Mucosa of descending colon (tissue), 3 donors: ENCODE measurements around the gene HTT-AS. TPM values are rescaled to one million over a fixed set of nuclear protein-coding genes. Genes with fewer than 3 reads are reported as not detected.

ENCODE experiments used
- ATAC-seq: fragments of 200-7000 bp; cut with Tn5 transposase; one replicate; pipeline ENCODE4 v1.9.1; 2020; ENCODE audit warnings: mild to moderate bottlenecking, moderate library complexity
- DNase-seq, 3 donors: peaks; one replicate each; pipeline ENCODE4 v3.0.0-alpha.2; 2020
- H3K36me3 ChIP-seq: fragments of 200-600 bp; one replicate; pipeline ENCODE4 v1.8.0; 2021; ENCODE audit warnings: low read depth, mild to moderate bottlenecking
- H3K4me1 ChIP-seq: fragments of 200-600 bp; one replicate; pipeline ENCODE4 v1.8.0; 2021; ENCODE audit warnings: low read depth, mild to moderate bottlenecking
- H3K4me3 ChIP-seq: fragments of 200-600 bp; one replicate; pipeline ENCODE4 v1.8.0; 2021; ENCODE audit warnings: mild to moderate bottlenecking
- H3K9me3 ChIP-seq: fragments of 200-600 bp; one replicate; pipeline ENCODE4 v1.8.0; 2021; ENCODE audit warnings: mild to moderate bottlenecking
- CTCF ChIP-seq: fragments of 200-600 bp; IDR thresholded peaks from one replicate; pipeline ENCODE4 v1.8.0; 2022; ENCODE audit warnings: antibody characterized with exemption, mild to moderate bottlenecking
- intact Hi-C, 2 donors: fragments of 100-400 bp; cut with DNase I in 1 of 2; cut with micrococcal nuclease in 1 of 2; formaldehyde crosslinking; loops; one replicate each; pipeline versions ENCODE4 v1.11.0 to v1.11.1; 2022; cut with DNase I, micrococcal nuclease
- total RNA-seq, 3 donors: library from RNA; stranded (reverse); fragmentation: NEBNext Ultra II Directional in 2 of 3; extraction: Animal tissue kit (Norgen Biotek cat#: 25700) in 2 of 3; gene quantifications; one replicate each; pipeline versions ENCODE4 v1.2.1 to v1.2.4, GENCODE V29; 2021 to 2023
- donor health status: DM: no; HTN: no; CAD: no; lungs with moderate emphysema.
- donor health status: DM: no; HTN: no; CAD: no.
- donor health status: DM: no; HTN: yes; CAD: no.

HTT-AS gene
- total RNA-seq, 3 donors from 2014 or later, result not detected

DNA sequence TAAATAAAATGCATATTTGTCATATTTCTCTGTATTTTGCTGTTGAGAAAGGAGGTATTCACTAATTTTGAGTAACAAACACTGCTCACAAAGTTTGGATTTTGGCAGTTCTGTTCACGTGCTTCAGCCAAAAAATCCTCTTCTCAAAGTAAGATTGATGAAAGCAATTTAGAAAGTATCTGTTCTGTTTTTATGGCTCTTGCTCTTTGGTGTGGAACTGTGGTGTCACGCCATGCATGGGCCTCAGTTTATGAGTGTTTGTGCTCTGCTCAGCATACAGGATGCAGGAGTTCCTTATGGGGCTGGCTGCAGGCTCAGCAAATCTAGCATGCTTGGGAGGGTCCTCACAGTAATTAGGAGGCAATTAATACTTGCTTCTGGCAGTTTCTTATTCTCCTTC is 3.5 kb upstream of the HTT-AS start:
- no peaks in the 10 kb centered on the region for H3K36me3 ChIP-seq
- DNase-seq (peak in 1 of 3 donors; percentile 20), ATAC-seq (no peak)
- TF ChIP-seq CTCF, result no peak
- no peak overlapping the region for H3K4me3 ChIP-seq
- H3K9me3 ChIP-seq, result no peaks in the 10 kb centered on the region
- intact Hi-C loops, result no loop called here
- peaks cover 17% of the 10 kb centered on the region for H3K4me1 ChIP-seq

- intact Hi-C loops, result no loop called here
Observed at GRCh38 chr4:3075652-3075981, 1.3 kb upstream of the HTT-AS start.

GRCh38 chr4:3074846-3075651 is 711 bp upstream of the HTT-AS start:
- H3K36me3 ChIP-seq, result no peaks in the 10 kb centered on the region
- TF ChIP-seq CTCF, result no peak
- H3K4me3 ChIP-seq, result peak overlapping the region; percentile 67
- H3K4me1 ChIP-seq, result peaks cover 17% of the 10 kb centered on the region
- ATAC-seq, result peak; percentile 4
- H3K9me3 ChIP-seq, result no peaks in the 10 kb centered on the region
- intact Hi-C loops, result no loop called here
- DNase-seq, result peak; percentile 67 to 79 (median 75)

More at GRCh38 chr4:3075652-3075981, 1.3 kb upstream of the HTT-AS start:
- no peak for ATAC-seq
- peaks cover 17% of the 10 kb centered on the region for H3K4me1 ChIP-seq
- H3K36me3 ChIP-seq, result no peaks in the 10 kb centered on the region
- no peak for DNase-seq
- H3K4me3 ChIP-seq, result peak overlapping the region; percentile 67
- TF ChIP-seq CTCF, result no peak
- no peaks in the 10 kb centered on the region for H3K9me3 ChIP-seq

DNA sequence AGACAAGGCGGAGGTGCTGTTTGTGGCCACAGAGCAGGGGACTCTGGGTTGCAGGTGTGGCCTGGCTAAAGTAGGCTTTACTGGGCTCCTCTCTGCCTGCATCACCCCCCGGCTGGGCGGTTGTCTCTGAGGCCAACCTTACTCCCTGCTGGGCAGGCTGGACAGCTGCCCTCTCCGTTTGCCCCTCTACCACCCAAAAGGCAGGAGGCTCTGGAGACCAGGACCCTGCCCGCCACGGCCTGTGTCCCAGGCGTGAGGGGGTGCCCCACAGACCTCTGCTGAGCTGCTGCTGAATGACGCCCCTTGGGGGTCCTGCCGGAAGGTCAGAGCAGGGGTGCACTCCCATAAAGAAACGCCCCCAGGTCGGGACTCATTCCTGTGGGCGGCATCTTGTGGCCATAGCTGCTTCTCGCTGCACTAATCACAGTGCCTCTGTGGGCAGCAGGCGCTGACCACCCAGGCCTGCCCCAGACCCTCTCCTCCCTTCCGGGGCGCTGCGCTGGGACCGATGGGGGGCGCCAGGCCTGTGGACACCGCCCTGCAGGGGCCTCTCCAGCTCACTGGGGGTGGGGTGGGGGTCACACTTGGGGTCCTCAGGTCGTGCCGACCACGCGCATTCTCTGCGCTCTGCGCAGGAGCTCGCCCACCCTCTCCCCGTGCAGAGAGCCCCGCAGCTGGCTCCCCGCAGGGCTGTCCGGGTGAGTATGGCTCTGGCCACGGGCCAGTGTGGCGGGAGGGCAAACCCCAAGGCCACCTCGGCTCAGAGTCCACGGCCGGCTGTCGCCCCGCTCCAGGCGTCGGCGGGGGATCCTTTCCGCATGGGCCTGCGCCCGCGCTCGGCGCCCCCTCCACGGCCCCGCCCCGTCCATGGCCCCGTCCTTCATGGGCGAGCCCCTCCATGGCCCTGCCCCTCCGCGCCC is 920 bp downstream of the HTT-AS start:
- Histone ChIP-seq H3K4me3 (peak overlapping the region; percentile 46), H3K4me1 (peaks cover 17% of the 10 kb centered on the region), H3K36me3 (no peaks in the 10 kb centered on the region), H3K9me3 (no peaks in the 10 kb centered on the region)
- no peak for TF ChIP-seq CTCF
- DNase-seq, result peak in 1 of 3 donors; percentile 80
- intact Hi-C loops, result no loop called here
- peak; percentile 0 for ATAC-seq

DNA sequence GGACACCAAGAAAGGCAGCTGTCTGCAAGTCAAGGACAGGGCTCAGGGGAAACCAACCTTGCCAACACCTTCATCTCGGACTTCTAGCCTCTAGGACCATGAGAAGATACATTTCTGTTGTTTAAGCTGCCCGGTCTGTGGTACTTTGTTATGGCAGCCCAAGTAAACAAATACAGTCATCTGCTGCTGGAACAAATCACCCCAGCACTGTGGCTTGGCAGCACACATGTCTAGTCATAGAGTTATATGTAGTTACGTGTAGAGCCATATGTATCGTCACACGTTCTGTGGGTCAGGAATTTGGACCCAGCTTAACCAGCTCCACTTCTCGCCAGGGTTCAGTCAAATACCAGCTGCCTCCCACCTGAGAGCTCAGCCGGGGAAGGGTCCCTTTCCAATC is 2.5 kb downstream of the HTT-AS start:
- no peak for TF ChIP-seq CTCF
- DNase-seq (no peak), ATAC-seq (no peak)
- H3K9me3 ChIP-seq, result no peaks in the 10 kb centered on the region
- no peak overlapping the region for H3K4me3 ChIP-seq
- no peaks in the 10 kb centered on the region for H3K36me3 ChIP-seq
- intact Hi-C loops, result no loop called here
- peaks cover 17% of the 10 kb centered on the region for H3K4me1 ChIP-seq
